ENCODE measurements around the gene RPS25.
"Not testable (repeated sequence)": the region's sequence is repeated elsewhere in the genome, so short reads cannot be mapped to it uniquely, and the experiment has no call there.

Gene RPS25

DNA sequence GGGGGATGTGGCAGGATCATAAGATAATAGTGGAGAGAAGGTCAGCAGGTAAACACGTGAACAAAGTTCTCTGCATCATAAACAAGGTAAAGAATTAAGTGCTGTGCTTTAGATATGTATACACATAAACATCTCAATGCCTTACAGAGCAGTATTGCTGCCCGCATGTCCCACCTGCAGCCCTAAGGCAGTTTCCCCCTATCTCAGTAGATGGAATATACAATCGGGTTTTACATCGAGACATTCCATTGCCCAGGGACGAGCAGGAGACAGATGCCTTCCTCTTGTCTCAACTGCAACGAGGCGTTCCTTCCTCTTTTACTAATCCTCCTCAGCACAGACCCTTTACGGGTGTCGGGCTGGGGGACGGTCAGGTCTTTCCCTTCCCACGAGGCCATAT is 21.3 kb upstream of the RPS25 start:
- not testable (repeated sequence) for H3K36me3 ChIP-seq (ENCODE audit: control insufficient read depth, insufficient read depth, low read length); H3K27me3 ChIP-seq (ENCODE audit: control insufficient read depth, insufficient read depth, low read length); H3K4me1 ChIP-seq (ENCODE audit: control insufficient read depth, insufficient read depth, low read length); H3K27ac ChIP-seq (ENCODE audit: low read length); H3K9me3 ChIP-seq (ENCODE audit: control insufficient read depth, insufficient read depth, low read length); DNase-seq (ENCODE audit: low read depth, low spot score); H3K4me3 ChIP-seq (ENCODE audit: low read length)
- no CpG with 5 or more reads among the region's 11 CpGs for WGBS (ENCODE audit: insufficient coverage, insufficient read length)

DNA sequence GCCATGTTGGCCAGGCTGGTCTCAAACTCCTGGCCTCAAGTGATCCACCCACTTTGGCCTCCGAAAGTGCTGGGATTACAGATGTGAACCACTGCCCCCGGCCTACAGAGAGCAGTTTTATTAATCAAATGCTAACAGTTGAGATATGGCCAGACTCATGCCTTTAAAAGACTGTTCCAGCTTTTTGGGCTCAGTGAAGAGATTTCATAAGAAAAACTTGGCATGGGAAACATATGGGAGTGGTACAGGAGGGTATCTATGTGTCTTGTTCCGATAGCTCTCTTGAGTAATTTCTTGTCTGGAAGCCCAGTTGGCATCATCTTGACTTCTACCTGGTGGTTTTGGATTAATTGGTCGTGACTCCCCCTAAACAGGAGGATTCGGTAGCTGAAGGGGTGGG is 20.7 kb upstream of the RPS25 start:
- H3K4me3 ChIP-seq (ENCODE audit: low read length) = no peak overlapping the region
- WGBS (ENCODE audit: insufficient coverage, insufficient read length) = no CpG with 5 or more reads among the region's 5 CpGs
- no peak for DNase-seq (ENCODE audit: low read depth, low spot score)
- no peaks in the 10 kb centered on the region for H3K27me3 ChIP-seq (ENCODE audit: control insufficient read depth, insufficient read depth, low read length)
- no peaks in the 10 kb centered on the region for H3K36me3 ChIP-seq (ENCODE audit: control insufficient read depth, insufficient read depth, low read length)
- no peaks in the 10 kb centered on the region for H3K4me1 ChIP-seq (ENCODE audit: control insufficient read depth, insufficient read depth, low read length)
- H3K9me3 ChIP-seq (ENCODE audit: control insufficient read depth, insufficient read depth, low read length) = no peaks in the 10 kb centered on the region
- H3K27ac ChIP-seq (ENCODE audit: low read length) = no peak overlapping the region

DNA sequence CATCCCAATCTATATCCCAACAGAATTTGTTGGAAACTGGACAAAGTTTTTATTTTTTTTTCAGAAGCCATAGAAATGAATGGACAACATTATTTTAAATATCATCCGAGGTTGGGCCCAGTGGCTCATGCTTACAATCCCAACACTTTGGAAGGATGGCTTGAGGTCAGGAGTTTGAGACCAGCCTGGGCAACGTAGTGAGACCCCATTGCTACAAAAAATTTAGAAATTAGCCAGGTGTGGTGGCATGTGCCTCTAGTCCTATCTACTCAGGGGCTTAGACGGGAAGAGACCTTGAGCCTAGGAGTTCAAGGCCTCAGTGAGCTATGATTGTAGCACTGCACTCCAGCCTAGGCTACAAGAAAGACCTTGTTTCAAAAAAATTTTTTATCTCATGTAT is 16.7 kb upstream of the RPS25 start:
- Histone ChIP-seq H3K27ac (ENCODE audit: low read length) (no peak overlapping the region), H3K9me3 (ENCODE audit: control insufficient read depth, insufficient read depth, low read length) (no peaks in the 10 kb centered on the region), H3K4me3 (ENCODE audit: low read length) (no peak overlapping the region), H3K36me3 (ENCODE audit: control insufficient read depth, insufficient read depth, low read length) (no peaks in the 10 kb centered on the region), H3K27me3 (ENCODE audit: control insufficient read depth, insufficient read depth, low read length) (no peaks in the 10 kb centered on the region), H3K4me1 (ENCODE audit: control insufficient read depth, insufficient read depth, low read length) (no peaks in the 10 kb centered on the region)
- no CpG with 5 or more reads among the region's 3 CpGs for WGBS (ENCODE audit: insufficient coverage, insufficient read length)
- DNase-seq (ENCODE audit: low read depth, low spot score) = no peak

DNA sequence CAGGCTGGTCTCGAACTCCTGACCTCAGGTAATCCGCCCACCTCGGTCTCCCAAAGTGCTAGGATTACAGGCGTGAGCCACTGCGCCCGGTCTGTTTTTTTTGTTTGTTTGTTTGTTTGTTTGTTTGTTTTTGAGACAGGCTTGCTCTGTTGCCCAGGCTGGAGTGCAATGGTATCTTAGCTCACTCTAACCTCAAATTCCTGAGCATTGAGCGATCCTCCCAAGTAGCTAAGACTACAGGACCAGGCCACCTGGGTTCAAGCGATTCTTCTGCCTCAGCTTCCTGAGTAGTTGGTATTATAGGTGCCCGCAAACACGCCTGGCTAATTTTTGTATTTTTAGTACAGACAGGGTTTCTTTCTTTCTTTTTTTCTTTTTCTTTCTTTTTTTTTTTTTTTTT is 15.3 kb upstream of the RPS25 start:
- not testable (repeated sequence) for H3K4me1 ChIP-seq (ENCODE audit: control insufficient read depth, insufficient read depth, low read length); H3K27me3 ChIP-seq (ENCODE audit: control insufficient read depth, insufficient read depth, low read length); H3K27ac ChIP-seq (ENCODE audit: low read length); H3K9me3 ChIP-seq (ENCODE audit: control insufficient read depth, insufficient read depth, low read length); H3K4me3 ChIP-seq (ENCODE audit: low read length); DNase-seq (ENCODE audit: low read depth, low spot score); H3K36me3 ChIP-seq (ENCODE audit: control insufficient read depth, insufficient read depth, low read length)
- no CpG with 5 or more reads among the region's 10 CpGs for WGBS (ENCODE audit: insufficient coverage, insufficient read length)

DNA sequence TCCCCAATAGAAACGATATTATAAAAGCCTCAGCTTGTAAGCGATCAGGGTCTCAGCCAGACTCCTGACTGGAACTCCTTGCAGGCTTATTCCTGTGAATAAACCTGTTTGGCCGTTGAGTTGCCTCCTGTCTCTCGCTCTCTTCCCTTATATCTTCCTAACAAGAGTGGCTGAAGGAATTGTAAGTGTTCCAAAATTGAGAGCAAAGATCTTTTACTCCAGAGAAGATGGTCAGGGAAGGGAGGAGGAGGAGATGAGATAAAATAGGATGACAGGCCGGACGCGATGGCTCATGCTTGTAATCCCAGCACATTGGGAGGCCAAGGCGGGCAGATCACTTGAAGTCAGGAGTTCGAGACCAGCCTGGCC is 13.8 kb upstream of the RPS25 start:
- WGBS (ENCODE audit: insufficient coverage, insufficient read length) = no CpG with 5 or more reads among the region's 9 CpGs
- Histone ChIP-seq H3K9me3 (ENCODE audit: control insufficient read depth, insufficient read depth, low read length) (no peaks in the 10 kb centered on the region), H3K4me3 (ENCODE audit: low read length) (no peak overlapping the region), H3K27me3 (ENCODE audit: control insufficient read depth, insufficient read depth, low read length) (no peaks in the 10 kb centered on the region), H3K4me1 (ENCODE audit: control insufficient read depth, insufficient read depth, low read length) (peaks cover 8% of the 10 kb centered on the region), H3K27ac (ENCODE audit: low read length) (no peak overlapping the region), H3K36me3 (ENCODE audit: control insufficient read depth, insufficient read depth, low read length) (peaks cover 10% of the 10 kb centered on the region)
- no peak for DNase-seq (ENCODE audit: low read depth, low spot score)

DNA sequence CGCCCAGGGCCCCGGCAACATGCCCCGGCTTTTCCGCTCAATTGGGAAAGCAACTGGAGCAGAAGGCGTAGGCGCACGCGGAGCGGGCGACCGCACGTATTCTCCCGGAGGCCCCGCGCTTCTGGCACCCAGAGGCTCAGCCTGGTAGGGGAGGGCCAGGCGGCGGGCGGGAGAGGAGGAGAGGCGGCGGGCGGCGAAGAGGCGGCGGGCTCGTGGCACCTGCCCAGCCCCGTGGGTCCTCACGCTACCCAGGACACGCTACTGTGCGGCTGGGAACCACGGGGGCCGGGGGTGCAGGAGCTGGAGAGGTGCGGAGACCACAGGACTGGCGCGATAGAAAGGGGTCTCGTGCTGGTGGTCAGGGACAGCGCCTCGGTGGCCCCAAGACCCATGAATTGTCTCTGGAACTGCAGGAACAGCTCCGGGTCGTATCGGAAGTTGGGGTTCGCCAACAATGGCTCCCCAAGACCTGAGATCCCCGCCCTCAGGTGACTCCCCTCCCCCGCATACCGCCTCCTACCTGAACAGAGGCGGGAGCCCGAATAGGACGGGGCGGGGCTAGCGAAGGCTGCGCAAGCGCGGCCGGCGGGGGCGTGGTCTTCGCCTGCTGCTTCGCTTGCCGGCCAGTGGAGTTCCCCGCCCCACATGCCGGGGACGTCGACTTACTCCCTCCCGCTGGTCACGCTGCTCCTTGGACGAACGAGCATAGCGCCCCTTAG is 12.3 kb upstream of the RPS25 start, which contains the start of gene SLC37A4:
Gene SLC37A4, minus strand, starts transcription at position 549 of the 719 bp plus-strand sequence.
- H3K36me3 ChIP-seq (ENCODE audit: control insufficient read depth, insufficient read depth, low read length) = peaks cover 21% of the 10 kb centered on the region
- DNase-seq (ENCODE audit: low read depth, low spot score) = peak; percentile 98
- peak within 1 kb of the TSS; percentile 79; the same call in 1 of the 2 replicates for H3K4me3 ChIP-seq (ENCODE audit: low read length)
- peaks cover 8% of the 10 kb centered on the region for H3K4me1 ChIP-seq (ENCODE audit: control insufficient read depth, insufficient read depth, low read length)
- H3K9me3 ChIP-seq (ENCODE audit: control insufficient read depth, insufficient read depth, low read length) = no peaks in the 10 kb centered on the region
- no peaks in the 10 kb centered on the region for H3K27me3 ChIP-seq (ENCODE audit: control insufficient read depth, insufficient read depth, low read length)
- H3K27ac ChIP-seq (ENCODE audit: low read length) = no peak within 1 kb of the TSS
- no CpG with 5 or more reads among the region's 67 CpGs for WGBS (ENCODE audit: insufficient coverage, insufficient read length)

DNA sequence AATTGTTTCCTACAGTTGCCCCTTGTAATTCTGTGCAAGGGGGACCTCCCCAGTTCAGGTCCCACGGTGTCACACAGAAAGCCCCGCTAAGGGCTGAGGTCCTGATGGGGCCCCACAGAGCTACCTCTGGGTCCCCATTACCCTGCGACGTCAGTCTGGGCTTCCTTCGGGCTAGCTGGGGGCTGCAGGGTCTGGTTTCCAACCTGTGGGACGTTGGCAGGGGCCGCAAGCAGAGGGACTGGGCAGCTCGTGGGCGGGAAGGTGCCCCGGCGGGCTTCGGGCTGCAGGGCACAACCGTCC is 11.8 kb upstream of the RPS25 start:
- Histone ChIP-seq H3K9me3 (ENCODE audit: control insufficient read depth, insufficient read depth, low read length) (no peaks in the 10 kb centered on the region), H3K36me3 (ENCODE audit: control insufficient read depth, insufficient read depth, low read length) (peaks cover 26% of the 10 kb centered on the region), H3K27ac (ENCODE audit: low read length) (no peak overlapping the region), H3K27me3 (ENCODE audit: control insufficient read depth, insufficient read depth, low read length) (no peaks in the 10 kb centered on the region), H3K4me1 (ENCODE audit: control insufficient read depth, insufficient read depth, low read length) (peaks cover 8% of the 10 kb centered on the region), H3K4me3 (ENCODE audit: low read length) (peak overlapping the region; percentile 79; the same call in 1 of the 2 replicates)
- WGBS (ENCODE audit: insufficient coverage, insufficient read length) = no CpG with 5 or more reads among the region's 13 CpGs
- DNase-seq (ENCODE audit: low read depth, low spot score) = no peak

DNA sequence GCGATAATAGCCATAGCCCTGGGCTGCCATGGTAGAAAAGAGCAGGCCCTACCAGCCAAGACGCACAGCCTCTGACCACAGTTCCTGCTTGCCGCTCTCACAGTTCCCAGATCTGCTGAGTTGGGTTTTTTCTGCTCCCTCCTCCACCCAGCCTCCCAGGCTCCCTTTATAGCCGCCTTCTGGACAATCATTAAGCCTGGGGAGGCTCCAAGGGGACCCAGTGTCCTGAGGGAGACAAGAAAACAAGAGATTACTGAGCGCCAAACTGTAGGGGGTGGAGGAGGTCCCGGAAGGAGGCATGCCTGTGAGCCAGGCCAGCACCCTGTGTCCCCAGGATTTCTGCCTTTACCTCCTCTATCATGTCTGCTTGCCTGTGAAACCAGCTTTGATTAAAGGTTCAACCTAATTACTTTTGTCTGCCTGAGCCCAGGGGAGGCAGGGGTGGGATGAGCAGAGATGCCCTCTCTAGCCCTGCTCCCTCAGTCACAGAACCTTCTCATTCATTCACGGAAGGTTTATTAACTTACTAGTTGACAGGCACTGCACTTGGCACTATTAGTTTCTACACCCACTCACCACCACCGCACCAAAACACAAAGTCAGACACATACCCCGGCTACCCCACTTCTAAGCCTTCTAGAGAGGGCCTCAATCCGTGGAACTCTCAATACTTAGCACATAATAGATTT is 11.3 kb upstream of the RPS25 start:
- no peak overlapping the region for H3K27ac ChIP-seq (ENCODE audit: low read length)
- H3K4me3 ChIP-seq (ENCODE audit: low read length) = peak overlapping the region; percentile 79; the same call in 1 of the 2 replicates
- H3K4me1 ChIP-seq (ENCODE audit: control insufficient read depth, insufficient read depth, low read length) = peaks cover 8% of the 10 kb centered on the region
- WGBS (ENCODE audit: insufficient coverage, insufficient read length) = no CpG with 5 or more reads among the region's 10 CpGs
- DNase-seq (ENCODE audit: low read depth, low spot score) = no peak
- no peaks in the 10 kb centered on the region for H3K27me3 ChIP-seq (ENCODE audit: control insufficient read depth, insufficient read depth, low read length)
- peaks cover 29% of the 10 kb centered on the region for H3K36me3 ChIP-seq (ENCODE audit: control insufficient read depth, insufficient read depth, low read length)
- H3K9me3 ChIP-seq (ENCODE audit: control insufficient read depth, insufficient read depth, low read length) = no peaks in the 10 kb centered on the region

DNA sequence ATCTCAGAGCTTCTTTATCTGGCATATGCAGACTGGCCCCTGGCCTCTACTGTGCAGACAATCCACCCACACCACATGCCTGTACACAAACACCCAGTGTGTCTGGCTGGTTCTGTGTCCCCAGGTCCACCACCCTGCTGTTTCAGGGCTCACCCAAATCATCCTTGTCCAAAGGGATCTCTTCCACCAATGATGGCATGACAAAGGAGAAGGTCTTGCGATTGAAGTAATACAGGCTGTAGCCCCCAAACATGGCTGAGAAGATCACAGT is 10.9 kb upstream of the RPS25 start:
- Histone ChIP-seq H3K27ac (ENCODE audit: low read length) (no peak overlapping the region), H3K4me3 (ENCODE audit: low read length) (no peak overlapping the region), H3K36me3 (ENCODE audit: control insufficient read depth, insufficient read depth, low read length) (peaks cover 30% of the 10 kb centered on the region), H3K27me3 (ENCODE audit: control insufficient read depth, insufficient read depth, low read length) (no peaks in the 10 kb centered on the region), H3K4me1 (ENCODE audit: control insufficient read depth, insufficient read depth, low read length) (peaks cover 8% of the 10 kb centered on the region), H3K9me3 (ENCODE audit: control insufficient read depth, insufficient read depth, low read length) (no peaks in the 10 kb centered on the region)
- DNase-seq (ENCODE audit: low read depth, low spot score) = no peak
- no CpG with 5 or more reads among the region's 1 CpG for WGBS (ENCODE audit: insufficient coverage, insufficient read length)

DNA sequence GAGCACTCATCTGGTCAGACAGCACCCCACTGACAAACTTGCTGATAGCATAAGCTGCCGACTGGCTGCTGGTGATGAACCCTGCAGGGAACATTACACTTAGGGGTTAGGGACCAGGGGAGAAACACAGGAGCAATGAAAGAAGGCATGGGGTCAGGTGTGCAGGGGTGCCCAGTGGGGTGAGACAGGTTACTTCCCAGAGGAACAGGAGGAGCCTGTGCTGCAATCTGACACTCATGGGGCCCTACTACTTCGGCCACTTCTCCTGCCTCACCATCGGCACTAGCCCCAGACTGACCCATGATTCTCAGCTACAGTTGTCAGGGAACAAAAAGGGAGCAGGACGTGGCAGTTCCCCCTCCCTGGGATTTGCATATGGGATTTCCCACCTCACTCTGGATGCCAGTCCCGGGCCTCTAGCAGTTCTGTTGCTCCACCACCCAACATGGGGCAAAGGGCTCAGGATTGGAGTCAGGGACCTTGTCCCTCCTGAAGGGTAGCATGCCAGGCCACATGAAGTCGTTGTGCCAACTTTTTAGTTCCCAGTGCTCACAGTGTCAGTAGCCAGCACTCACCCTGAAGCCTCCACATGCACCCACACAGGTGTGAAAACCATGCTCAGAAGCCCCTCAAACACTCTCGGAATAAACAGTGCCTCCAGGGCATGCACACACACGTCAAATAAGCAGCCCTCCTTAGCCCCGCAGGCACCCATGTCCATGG is 10.4 kb upstream of the RPS25 start:
- H3K4me3 ChIP-seq (ENCODE audit: low read length) = no peak overlapping the region
- no CpG with 5 or more reads among the region's 9 CpGs for WGBS (ENCODE audit: insufficient coverage, insufficient read length)
- H3K27ac ChIP-seq (ENCODE audit: low read length) = no peak overlapping the region
- no peak for DNase-seq (ENCODE audit: low read depth, low spot score)
- H3K9me3 ChIP-seq (ENCODE audit: control insufficient read depth, insufficient read depth, low read length) = no peaks in the 10 kb centered on the region
- H3K4me1 ChIP-seq (ENCODE audit: control insufficient read depth, insufficient read depth, low read length) = peaks cover 8% of the 10 kb centered on the region
- peaks cover 34% of the 10 kb centered on the region for H3K36me3 ChIP-seq (ENCODE audit: control insufficient read depth, insufficient read depth, low read length)
- no peaks in the 10 kb centered on the region for H3K27me3 ChIP-seq (ENCODE audit: control insufficient read depth, insufficient read depth, low read length)
